GM19099 (cell line): Measurements from ENCODE around the gene MECR.

Experiments
- POLR2A ChIP-seq: IDR thresholded peaks from 3 replicates; pipeline ENCODE4 v1.6.1; 2011; ENCODE audit warnings: low read depth; ENCODE audit not compliant: insufficient read length; ENCODE audit errors: extremely low read depth

Gene MECR

DNA sequence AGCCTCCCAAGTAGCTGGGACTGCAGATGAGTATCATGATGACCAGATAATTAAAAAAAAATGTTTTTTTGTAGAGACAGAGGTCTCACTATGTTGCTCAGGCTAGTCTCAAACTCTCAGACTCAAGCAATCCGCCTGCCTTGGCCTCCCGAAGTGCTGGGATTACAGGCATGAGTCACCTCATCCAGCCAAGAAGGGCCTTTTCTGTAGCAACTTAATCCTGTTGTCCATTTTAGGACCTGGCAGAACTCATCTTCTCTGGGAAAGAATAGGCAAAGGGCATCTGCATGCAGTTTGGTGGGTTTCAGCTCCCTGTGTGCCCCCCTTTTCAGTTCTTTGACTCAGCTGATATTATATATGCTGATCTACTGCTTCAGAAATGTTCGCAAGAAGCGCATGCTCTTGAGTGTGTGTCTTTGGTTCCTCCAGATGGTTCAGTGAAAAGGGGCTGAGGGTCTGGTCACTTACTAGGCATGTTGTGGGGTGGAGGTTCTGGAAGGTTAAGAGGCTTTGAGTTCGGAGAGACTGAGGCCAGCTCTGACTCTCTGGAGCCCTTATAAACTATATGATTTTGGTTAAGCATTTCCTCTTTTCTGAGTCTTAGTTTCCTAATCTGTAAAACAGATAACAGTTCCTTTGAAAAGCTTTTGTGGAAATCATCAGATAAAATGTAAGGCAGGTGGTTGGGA, 29.7 kb downstream of the MECR start:
- TF ChIP-seq POLR2A, result no peak

DNA sequence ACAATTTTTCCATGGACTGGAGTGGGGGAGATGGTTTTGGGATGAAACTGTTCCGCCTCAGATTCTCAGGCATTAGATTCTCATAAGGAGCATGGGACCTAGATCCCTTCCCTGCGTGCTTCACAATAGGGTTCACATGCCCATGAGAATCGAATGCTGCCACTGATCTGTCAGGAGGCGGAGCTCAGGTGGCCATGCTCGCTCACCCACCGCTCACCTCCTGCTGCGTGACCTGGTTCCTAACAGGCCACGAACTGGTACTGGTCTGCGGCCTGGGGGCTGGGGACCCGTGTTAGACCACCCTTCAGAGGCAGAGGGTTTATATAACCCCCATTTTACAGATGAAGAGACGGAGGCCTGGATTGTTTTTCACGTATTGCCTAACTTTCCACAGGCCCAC, 32.7 kb downstream of the MECR start:
- no peak for TF ChIP-seq POLR2A

- no peak for TF ChIP-seq POLR2A
These were observed 33.2 kb downstream of the MECR start for GRCh38 chr1:29197590-29197924.

DNA sequence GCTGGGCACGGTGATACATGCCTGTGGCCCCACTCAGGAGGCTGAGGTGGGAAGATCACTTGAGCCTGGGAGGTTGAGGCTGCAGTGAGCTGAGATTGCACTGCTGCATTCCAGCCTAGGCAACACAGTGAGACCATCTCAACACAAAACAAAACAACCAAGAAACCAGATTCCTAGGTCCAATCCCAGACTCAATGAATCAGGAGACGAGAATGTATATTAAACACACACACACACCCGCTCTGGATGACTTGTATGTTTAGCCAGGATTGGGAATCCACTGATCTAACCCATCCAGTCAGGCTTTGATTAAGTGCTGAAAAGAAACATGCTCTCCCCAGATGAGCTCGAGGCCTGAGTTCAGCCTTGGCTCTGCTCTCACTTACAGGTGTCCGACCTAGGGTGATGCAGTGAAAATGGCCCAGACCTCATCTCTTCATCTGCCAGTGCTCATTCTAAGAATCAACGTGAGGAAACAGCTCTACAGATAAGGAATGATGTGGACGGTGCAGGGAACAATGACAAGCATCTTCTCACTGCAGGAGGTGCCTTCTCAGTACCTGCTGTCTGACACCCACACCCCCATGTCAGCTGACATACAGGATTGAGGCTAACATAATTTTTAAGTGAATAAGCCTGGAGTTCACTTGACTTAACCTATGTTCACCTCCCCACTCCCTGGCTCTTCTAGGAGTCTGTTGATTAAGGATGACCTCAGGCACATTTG, 33.7 kb downstream of the MECR start:
- no peak for TF ChIP-seq POLR2A

GRCh38 chr1:29195881-29196291, 34.8 kb downstream of the MECR start:
- no peak for TF ChIP-seq POLR2A

- no peak for TF ChIP-seq POLR2A
These were observed 36.8 kb downstream of the MECR start for GRCh38 chr1:29193879-29194455.

DNA sequence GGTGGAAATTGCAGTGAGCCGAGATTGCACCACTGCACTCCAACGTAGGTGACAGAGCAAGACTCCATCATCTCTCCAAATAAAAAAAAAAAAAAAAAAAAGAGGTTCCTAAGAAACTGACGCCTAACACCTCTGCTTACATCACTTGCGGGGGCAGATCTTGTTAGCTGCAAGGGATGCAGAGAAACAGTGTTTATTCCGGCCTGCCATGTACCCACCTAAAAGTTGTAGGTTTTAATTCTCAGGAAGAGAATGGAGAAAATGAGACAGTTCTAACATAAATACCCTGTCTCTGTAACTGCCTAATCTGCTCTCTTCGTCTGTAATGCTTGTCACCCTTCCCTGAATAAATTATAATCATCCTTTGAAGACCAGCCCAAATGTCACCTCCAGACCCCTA, 40.0 kb downstream of the MECR start:
- no peak for TF ChIP-seq POLR2A

DNA sequence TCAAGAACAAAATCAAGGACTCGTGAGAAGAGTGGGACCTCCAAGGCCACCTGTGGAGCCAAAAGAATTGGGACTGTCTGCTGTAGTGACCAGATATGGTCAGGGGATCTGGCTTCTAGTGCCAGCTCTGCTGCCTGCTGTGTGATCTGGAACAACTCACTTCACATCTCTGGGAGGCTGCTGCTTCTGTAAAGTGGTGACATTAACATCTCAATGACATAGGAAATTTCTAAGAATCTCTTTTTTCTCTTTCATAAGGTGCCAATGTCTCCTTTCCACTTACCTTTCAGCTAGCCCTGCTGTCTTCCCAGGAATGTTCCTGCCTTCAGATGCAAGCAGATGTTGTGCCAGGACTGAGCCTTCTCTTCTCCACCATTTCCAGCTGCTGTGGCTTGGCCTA, 44.0 kb downstream of the MECR start:
- no peak for TF ChIP-seq POLR2A

GRCh38 chr1:29186252-29186651, 44.5 kb downstream of the MECR start:
- no peak for TF ChIP-seq POLR2A

GRCh38 chr1:29183287-29183686, 47.4 kb downstream of the MECR start:
- no peak for TF ChIP-seq POLR2A

- peak; percentile 84 for TF ChIP-seq POLR2A
These were observed 49.1 kb downstream of the MECR start, which contains the start of gene SRSF4 for GRCh38 chr1:29181413-29182225. Gene SRSF4, minus strand, starts transcription at chr1:29181900. Its CDS starts 148 bp downstream, at chr1:29181752.

DNA sequence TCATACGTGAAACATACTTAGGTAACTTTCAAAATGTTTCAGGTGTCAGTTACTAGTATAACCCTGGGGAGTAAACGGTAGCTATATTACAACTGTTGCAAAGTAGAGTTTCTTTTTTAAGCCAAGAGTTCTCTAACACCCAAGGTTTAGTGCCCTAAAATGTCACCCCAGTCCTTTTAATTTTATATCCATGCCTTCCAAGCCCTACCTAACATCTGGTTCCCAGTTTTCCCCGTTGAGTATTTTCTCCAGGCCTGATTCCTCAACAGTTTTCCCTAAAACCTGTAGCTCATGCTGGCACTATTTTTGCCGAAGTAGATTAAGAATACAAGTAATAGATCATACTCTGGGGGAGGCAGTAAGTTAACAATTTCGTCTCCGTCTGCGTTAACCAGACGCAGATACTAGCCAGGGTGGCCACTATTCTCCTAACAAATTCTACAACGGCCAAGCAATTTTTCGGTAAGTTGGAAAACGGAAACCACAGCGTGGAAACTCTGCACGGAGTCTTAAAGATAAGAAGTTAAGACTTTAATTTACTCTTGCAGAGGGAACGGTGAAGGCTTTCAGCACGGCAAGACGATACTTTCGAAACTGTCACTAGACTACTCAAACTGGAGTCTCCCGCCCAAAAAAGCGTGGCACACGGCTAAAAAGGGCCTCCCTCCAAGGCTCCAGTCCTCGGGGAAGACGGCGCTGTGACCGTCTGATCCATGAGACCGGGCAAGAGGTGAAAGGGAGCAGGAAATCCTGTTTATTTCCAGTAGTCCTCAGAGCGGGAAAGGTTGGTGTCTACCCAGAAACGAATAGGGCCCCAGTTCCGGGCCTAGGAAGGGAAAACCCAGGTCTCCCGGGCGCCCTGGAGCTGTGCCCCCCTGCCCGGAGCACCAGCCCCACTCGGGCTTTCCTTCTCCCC, 50.0 kb downstream of the MECR start:
- no peak for TF ChIP-seq POLR2A

DNA sequence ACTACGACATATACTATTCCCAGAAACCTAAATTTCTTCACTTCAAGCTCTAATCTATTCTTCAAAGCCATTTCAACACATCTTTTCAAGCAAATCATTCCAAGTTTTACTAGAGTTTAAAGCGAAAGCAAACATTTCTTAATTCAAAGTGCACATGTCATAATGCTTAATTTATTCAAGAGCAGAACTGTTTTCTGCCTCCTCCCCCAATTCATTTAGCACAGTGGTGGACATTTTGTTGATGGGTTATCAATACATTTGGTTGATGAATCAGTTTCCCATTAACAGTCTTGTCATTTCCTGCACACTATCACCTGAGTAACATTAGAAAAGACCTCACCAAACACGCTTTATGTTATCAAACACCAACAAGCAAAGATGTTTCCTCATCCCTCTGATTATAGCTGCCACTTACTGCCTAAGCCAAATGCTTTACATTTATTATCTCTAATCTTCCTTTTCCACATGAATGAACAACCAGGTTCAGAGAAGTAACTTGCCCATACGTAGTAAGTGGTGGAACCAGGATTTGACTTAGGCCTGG, 51.0 kb downstream of the MECR start:
- no peak for TF ChIP-seq POLR2A
